Skin epidermis (tissue), 12 donors: ENCODE results near the gene TSSK2.
A peak's percentile ranks its signal among the peaks of the same experiment; 100 is the strongest.

ENCODE experiments used
- H3K27ac ChIP-seq, 21 experiments: fragments of 200-600 bp; sonication (generic) in 11 of 21; one replicate each; pipeline ENCODE4 v1.5.0; 2020; ENCODE audit warnings: mild to moderate bottlenecking in 3 of 21, inconsistent platforms in 2 of 21, moderate library complexity in 2 of 21
- H3K4me3 ChIP-seq, 7 experiments: fragments of 200-600 bp; sonication (generic) in 2 of 7; one replicate each; pipeline ENCODE4 v1.5.0; 2020; ENCODE audit warnings: inconsistent platforms in 2 of 7, mild to moderate bottlenecking in 2 of 7, moderate library complexity in 1 of 7

TSSK2 gene

DNA sequence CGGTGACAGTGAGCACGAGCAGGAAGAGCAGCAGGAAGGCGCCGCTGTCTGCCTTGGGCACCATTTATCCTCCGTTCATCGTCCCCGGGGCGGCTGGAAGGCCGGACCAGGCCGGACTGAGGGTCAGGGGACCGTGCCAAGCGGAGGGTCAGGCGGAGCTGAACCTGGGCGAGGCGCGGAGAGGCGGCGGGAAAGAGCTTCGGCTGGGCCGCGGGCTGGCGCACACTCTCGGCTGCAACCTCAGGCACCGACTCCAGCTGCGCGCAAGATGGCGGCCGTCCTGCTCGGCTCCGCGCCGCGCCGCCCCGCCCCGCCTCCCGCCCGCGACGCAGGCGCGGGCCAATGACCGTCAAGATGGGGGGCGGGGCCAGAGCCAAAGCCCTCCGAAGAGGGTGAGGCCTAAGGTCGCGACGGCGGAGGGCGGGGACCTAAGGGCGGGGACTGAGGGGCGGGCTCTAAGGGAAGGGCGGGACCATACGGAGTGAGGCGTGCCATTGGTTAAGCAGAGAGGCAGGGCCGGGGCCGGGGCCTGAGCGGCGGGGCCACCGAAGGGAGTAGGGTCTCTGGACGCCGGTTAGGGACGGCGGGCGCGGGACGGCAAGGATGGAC is 8.9 kb upstream of the TSSK2 start, which contains the start of gene DGCR2:
TSS of gene DGCR2 (minus strand) at position 270 of the 609 bp plus-strand sequence. CDS start at position 64, 206 bp downstream.
- peak within 1 kb of the TSS; percentile 79 to 100 (median 98) for H3K4me3 ChIP-seq
- peak within 1 kb of the TSS; percentile 54 to 96 (median 93) for H3K27ac ChIP-seq

DNA sequence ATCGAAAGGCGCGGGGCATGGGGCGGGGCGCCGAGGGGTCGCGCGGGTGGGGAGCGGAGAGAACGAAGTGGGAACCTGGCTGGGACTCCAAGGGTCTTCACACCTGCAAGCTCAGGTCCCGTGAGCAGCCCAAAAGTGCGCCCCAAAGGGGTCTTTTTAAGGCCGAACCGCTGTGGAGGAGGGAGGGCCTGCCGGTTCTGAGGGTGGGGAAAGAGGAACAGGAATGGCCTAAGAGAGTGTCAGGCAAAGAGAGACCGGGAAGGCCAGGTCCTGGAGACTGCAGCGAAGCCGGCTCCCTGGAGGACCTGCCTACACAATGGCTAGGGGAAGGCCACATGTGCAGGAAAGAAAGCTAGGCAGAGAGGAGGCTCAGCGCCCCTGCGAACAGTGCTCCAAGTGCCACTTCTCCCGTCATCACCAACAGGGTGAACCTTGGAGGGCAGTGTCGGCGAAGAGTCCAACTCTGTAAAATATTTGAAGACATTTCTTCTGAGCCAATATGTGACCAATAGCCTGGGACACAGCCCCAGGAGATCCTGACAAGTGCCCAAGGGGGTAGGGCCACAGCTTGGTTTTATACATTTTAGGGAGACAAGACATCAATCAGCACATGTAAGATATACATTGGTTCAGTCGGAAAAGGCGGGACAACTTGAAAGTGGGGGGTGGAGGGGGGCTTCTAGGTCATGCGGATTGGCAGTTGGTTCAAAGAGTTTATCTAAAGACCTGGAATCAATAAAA is 8.2 kb upstream of the TSSK2 start:
- H3K27ac ChIP-seq = peak overlapping the region in 19 of 21 experiments; percentile 22 to 96 (median 75)

GRCh38 chr22:19123936-19124335 is 7.2 kb upstream of the TSSK2 start:
- H3K4me3 ChIP-seq = no peak overlapping the region
- no peak overlapping the region for H3K27ac ChIP-seq

More for the DNA sequence above, 8.2 kb upstream of the TSSK2 start:
- H3K4me3 ChIP-seq = peak overlapping the region; percentile 79 to 100 (median 98)

- Histone ChIP-seq H3K27ac (no peak overlapping the region), H3K4me3 (no peak overlapping the region)
These were observed 6.7 kb upstream of the TSSK2 start for GRCh38 chr22:19124377-19124776.

GRCh38 chr22:19125011-19125410 is 6.1 kb upstream of the TSSK2 start:
- Histone ChIP-seq H3K27ac (no peak overlapping the region), H3K4me3 (no peak overlapping the region)

- Histone ChIP-seq H3K4me3 (no peak overlapping the region), H3K27ac (no peak overlapping the region)
These were observed 5.4 kb upstream of the TSSK2 start for GRCh38 chr22:19125474-19126308.

GRCh38 chr22:19126309-19127273 is 4.5 kb upstream of the TSSK2 start:
- Histone ChIP-seq H3K4me3 (no peak overlapping the region), H3K27ac (peak overlapping the region in 12 of 21 experiments; percentile 29 to 72 (median 42))

DNA sequence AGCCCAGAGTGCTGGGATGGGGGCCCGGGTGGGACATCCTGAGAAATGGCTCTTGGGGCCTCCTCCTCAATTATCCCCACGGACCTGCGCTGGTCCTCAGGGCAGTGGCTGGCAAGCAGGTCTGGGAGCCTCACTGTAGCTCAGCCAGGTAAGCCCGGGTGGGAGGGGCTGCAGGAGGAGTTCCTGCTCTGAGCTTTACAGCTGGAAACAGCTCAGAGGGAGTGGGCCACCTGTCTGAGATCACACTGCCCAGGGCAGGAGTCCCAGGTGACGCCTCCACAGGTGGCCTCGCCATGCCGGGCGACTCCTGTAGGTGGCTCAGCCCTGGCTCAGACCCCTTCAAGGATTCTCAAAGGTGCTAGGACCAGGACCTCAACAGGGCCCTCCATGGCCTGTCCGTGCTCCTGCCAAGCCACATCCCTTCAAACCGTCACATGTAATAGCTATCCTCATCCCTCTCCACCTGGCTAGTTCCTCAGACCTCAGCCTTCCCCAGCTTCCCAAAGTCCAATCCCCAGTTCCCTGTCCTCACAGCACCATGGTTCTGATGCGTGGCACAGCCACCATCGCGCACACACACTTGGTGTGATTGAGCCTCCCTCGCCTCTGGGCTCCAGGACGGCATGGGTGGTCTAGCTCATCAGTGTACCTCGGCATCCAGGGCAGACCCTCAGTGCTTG is 3.6 kb upstream of the TSSK2 start:
- H3K27ac ChIP-seq = peak overlapping the region in 14 of 21 experiments; percentile 16 to 72 (median 42)
- no peak overlapping the region for H3K4me3 ChIP-seq

- H3K4me3 ChIP-seq = no peak overlapping the region
- H3K27ac ChIP-seq = peak overlapping the region in 8 of 21 experiments; percentile 16 to 88 (median 36)
These were observed 3.1 kb upstream of the TSSK2 start for GRCh38 chr22:19128009-19128401.

DNA sequence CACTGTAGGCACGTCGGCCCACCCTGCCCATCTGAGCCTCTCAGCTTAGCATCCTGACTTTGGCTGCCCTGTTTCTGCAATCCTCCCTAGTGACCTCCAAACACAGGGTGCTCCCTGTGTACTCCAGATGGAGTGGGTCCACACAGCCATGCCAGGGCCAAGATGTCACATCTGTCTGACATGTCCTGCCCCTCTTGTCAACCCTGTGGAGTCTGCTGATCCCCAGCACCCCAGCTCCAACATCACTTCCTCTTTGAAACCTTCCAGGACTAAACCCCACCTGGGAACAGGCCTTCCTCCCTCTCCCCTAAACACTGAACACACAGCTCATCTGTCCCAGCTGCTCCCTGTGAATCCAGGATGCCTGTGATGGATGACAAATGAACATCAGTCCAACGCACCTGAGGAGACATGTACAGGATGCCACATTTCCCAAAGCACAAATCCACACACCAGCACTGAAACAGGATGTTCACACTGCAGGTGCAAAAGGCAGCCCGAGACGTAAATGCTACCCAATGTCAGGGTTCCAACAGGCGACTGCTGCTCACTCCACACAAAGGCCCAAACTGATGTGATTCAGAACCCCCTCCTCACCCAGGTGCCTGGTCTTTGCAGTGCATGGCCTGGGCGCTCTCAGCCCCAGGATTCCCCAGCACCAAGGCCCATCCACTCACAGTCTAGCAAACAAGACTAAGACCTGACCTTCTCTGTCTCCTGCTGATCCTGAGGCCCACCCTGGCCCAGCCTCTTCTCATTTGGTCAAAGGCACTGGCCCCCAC is 2.0 kb upstream of the TSSK2 start:
- H3K27ac ChIP-seq = peak overlapping the region in 18 of 21 experiments; percentile 11 to 88 (median 76)
- no peak overlapping the region for H3K4me3 ChIP-seq

GRCh38 chr22:19129871-19130270 is 1.2 kb upstream of the TSSK2 start:
- Histone ChIP-seq H3K4me3 (no peak overlapping the region), H3K27ac (peak overlapping the region in 18 of 21 experiments; percentile 11 to 88 (median 78))

GRCh38 chr22:19131685-19132015 is 542 bp downstream of the TSSK2 start:
- H3K27ac ChIP-seq = no peak overlapping the region
- H3K4me3 ChIP-seq = no peak overlapping the region

GRCh38 chr22:19132153-19132552 is 1.0 kb downstream of the TSSK2 start:
- Histone ChIP-seq H3K4me3 (no peak overlapping the region), H3K27ac (no peak overlapping the region)

- Histone ChIP-seq H3K4me3 (no peak overlapping the region), H3K27ac (no peak overlapping the region)
These were observed 1.7 kb downstream of the TSSK2 start for GRCh38 chr22:19132693-19133400.

- H3K27ac ChIP-seq = no peak overlapping the region
- no peak overlapping the region for H3K4me3 ChIP-seq
These were observed 2.5 kb downstream of the TSSK2 start for GRCh38 chr22:19133561-19133960.

DNA sequence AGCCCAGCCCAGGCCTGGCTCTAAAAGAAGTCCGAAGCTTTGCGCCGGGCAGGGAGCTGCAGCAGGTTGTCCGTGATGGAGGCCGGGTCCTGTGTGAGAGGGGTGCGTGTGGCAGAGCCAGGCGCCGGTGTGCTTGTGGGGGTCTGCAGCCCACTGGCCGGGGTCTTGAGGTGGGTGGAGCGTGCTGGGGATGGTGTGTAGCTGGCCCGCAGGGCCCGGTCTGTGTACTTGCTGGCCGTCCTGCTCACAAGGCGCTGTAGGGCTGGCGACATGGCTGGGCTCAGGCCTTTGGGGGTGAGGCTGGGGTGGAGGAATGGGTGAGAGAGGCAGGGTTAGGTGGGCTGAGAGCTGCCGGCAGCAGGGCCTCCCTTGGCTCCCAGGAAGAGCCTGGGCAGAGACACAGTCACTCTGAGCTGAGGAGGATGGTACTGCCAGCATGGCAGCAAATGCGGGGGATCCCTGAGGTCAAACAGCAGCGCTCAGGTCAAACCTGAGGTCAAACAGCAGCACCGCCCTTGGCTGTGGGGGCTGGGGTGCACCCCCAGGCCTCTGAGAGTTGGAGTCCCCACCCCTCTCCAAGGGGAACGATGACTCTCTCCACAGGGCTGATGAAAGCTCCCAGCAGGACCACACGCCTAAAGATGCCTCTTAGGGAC is 3.2 kb downstream of the TSSK2 start:
- no peak overlapping the region for H3K27ac ChIP-seq
- H3K4me3 ChIP-seq = no peak overlapping the region

GRCh38 chr22:19134874-19135273 is 3.8 kb downstream of the TSSK2 start:
- Histone ChIP-seq H3K4me3 (no peak overlapping the region), H3K27ac (no peak overlapping the region)
